ENCODE measurements around the gene HRH4.

Gene HRH4

DNA sequence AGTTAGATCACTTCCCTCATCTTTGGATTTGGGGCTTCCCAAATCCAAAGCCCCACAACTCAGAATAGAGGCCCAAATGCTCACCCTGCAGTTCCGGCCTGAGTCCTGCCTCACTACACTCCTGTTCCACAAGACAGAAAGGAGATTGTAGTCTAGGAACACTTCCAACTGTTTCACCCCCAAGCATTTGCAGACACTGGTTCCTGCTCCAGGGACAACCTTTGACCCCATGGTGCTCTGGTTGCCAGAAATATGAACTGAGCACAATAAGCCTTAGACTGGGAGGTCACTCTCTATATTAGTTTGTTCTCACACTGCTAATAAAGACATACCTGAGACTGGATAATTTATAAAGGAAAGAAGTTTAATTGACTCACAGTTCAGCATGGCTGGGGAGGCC, 49.0 kb downstream of the HRH4 start:
- no peak for DNase-seq (ENCODE audit: low read depth)

DNA sequence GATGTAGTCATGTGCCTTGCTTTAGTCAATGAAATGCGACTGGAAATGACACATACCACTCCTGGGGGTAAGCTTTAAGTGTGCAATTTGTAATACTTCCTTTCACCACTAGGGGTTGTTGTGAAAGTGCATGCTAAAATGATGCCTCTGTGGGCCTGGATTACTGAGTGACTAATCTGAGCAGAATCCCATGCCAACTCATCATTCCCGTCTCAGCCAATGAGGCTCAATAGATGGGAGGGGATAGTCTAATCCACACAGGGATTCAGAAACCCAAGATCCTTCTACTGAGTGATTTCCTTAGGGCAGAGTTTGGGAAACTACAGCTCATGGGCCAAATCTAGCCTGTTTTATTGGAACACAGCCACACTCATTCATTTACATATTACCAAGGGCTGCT, 54.0 kb downstream of the HRH4 start:
- no peak for DNase-seq (ENCODE audit: low read depth)

DNA sequence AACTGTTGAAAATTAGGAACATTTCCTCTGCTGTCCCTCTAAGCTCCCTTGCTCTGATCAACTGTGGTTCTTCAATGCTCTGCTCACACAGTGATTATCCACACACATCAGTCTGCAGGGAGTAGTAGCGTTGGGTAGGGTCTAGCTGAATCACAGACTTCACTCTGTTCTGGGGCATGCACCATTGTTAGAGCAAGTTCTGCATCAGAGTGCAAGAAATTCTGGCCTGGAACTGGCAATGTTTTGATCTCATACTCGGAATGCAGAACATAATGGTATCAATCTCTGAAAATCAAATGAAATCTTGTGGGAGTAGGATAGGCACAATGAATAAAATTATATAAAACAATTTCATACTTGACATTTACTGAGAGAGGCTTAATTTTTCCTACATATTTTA, 55.3 kb downstream of the HRH4 start:
- no peak for DNase-seq (ENCODE audit: low read depth)

DNA sequence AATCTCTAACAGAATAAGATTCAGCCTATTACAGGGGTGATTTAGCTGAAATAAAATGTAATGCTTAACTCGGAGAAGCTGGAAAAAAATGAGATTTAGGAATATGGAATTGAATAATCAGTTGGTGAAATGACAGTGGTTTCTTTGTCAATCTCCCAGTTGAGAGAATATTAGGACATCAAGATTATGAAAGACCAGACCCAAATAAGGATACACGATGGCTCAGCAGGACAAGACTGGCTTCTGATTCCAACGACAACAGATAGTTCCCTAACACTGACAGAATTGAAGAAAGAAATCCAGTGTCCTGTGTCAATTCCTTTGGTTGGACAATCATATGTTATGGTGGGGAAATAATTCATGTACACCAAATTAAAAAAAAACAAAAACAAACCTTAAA, 55.8 kb downstream of the HRH4 start:
- DNase-seq (ENCODE audit: low read depth) = no peak

DNA sequence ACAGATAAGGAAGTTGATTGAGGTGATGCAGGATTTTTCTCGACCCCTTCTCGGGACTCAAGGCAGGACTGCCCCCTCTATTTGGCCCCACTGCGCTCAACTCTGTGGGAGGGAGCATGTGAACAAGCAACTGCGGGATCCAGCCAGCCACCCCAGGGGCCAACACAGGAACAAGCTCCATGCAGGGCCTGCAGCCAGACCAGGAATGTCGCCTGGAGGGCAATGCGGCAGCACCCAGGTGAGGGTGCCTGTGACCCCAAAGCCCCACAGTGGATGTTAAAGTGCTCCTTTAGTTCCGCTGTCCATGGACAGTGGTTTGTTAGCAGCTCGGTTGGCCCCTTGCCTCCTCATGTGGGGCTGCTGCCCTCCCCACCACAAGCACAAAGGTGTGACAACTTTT, 57.1 kb downstream of the HRH4 start:
- no peak for DNase-seq (ENCODE audit: low read depth)

DNA sequence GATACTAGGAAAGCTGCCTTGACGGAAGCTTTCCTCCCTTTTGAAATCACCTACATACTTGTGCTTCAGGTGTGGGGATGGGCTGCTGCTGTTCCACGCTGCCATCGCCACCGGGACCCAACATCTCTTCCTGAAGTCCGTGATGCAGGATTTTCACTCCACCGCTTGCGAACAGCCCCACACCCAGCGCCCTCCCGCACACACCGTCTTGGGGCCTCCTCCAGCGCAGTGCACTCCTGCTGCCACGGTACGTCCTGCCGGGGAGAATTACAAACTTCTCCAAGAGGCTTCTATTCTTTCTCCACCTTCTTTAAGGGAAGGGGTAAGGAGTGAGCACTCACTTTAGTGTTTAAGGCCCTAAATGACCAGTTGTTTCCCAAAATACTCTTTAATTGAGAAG, 58.2 kb downstream of the HRH4 start:
- DNase-seq (ENCODE audit: low read depth) = no peak
